Fibroblast of skin of back (primary cell): ENCODE results near the gene PRRX1.
A peak's percentile ranks its signal among the peaks of the same experiment; 100 is the strongest.

Experiments used
- DNase-seq: peaks from one replicate; pipeline ENCODE4 v3.0.0-alpha.2; 2013

PRRX1 gene

GRCh38 chr1:170692866-170693575, 29.1 kb downstream of the PRRX1 start:
- peak; percentile 91 for DNase-seq

GRCh38 chr1:170694172-170694926, 30.4 kb downstream of the PRRX1 start:
- DNase-seq: no peak

GRCh38 chr1:170695955-170696590, 32.1 kb downstream of the PRRX1 start:
- DNase-seq: no peak

- DNase-seq: peak; percentile 46
Measured at GRCh38 chr1:170696591-170697290, 32.8 kb downstream of the PRRX1 start.

GRCh38 chr1:170697316-170697715, 33.4 kb downstream of the PRRX1 start:
- DNase-seq: no peak

- DNase-seq: peak; percentile 86
Measured at GRCh38 chr1:170698301-170699275, 34.7 kb downstream of the PRRX1 start.

GRCh38 chr1:170699696-170700095, 35.8 kb downstream of the PRRX1 start:
- DNase-seq: no peak

GRCh38 chr1:170700842-170701615, 37.1 kb downstream of the PRRX1 start:
- peak; percentile 83 for DNase-seq

GRCh38 chr1:170701962-170702361, 38.0 kb downstream of the PRRX1 start:
- no peak for DNase-seq

GRCh38 chr1:170703591-170703990, 39.7 kb downstream of the PRRX1 start:
- no peak for DNase-seq

- peak; percentile 78 for DNase-seq
Measured at GRCh38 chr1:170704256-170704655, 40.3 kb downstream of the PRRX1 start.

- peak; percentile 62 for DNase-seq
Measured at GRCh38 chr1:170705981-170706380, 42.0 kb downstream of the PRRX1 start.

GRCh38 chr1:170707117-170707516, 43.2 kb downstream of the PRRX1 start:
- DNase-seq: peak; percentile 62

- peak; percentile 99 for DNase-seq
Measured at GRCh38 chr1:170707959-170708655, 44.2 kb downstream of the PRRX1 start.

GRCh38 chr1:170711682-170712081, 47.8 kb downstream of the PRRX1 start:
- peak; percentile 99 for DNase-seq

- no peak for DNase-seq
Measured at GRCh38 chr1:170714163-170714562, 50.2 kb downstream of the PRRX1 start.

GRCh38 chr1:170714938-170715337, 51.0 kb downstream of the PRRX1 start:
- no peak for DNase-seq

GRCh38 chr1:170716835-170717429, 53.0 kb downstream of the PRRX1 start:
- DNase-seq: peak; percentile 26

GRCh38 chr1:170720661-170721060, 56.7 kb downstream of the PRRX1 start:
- no peak for DNase-seq

GRCh38 chr1:170721621-170722020, 57.7 kb downstream of the PRRX1 start:
- no peak for DNase-seq
